GM12878 (cell line): ENCODE measurements around the gene FOXK1. TPM values are rescaled to one million over a fixed set of nuclear protein-coding genes. Genes with fewer than 3 reads are reported as not detected.

ENCODE experiments used
- ATAC-seq: fragments of 200-7000 bp; cut with Tn5 transposase; 3 replicates; pipeline ENCODE4 v1.9.1; 2020; ENCODE audit warnings: mild to moderate bottlenecking, moderate library complexity
- BruUV-seq: library from RNA; stranded (reverse); fragments of 400-500 nt; replicated peaks from 2 replicates; lab custom pipeline; 2021; lab: Mats Ljungman, UMichigan
- CTCF ChIA-PET: fragments of 300-600 bp; sonication (Branson Sonifier 250); formaldehyde crosslinking; extraction: SDS; loops from one replicate; lab custom pipeline; 2021; ENCODE audit warnings: inconsistent platforms; lab: Yijun Ruan, JAX
- POLR2A ChIA-PET: fragments of 350-600 bp; formaldehyde crosslinking; extraction: SDS; loops from one replicate; lab custom pipeline; 2021; ENCODE audit warnings: inconsistent platforms; lab: Charles Lee
- RAD21 ChIA-PET: fragments of 300-600 bp; sonication (Branson Sonifier 250); formaldehyde crosslinking; loops from one replicate; lab custom pipeline; 2023; ENCODE audit warnings: antibody characterized with exemption; ENCODE audit not compliant: unreplicated experiment; lab: Charles Lee
- SMC1A ChIA-PET: fragments of 300-600 bp; sonication (Branson Sonifier 250); formaldehyde crosslinking; loops from one replicate; lab custom pipeline; 2023; ENCODE audit not compliant: unreplicated experiment, uncharacterized antibody; lab: Charles Lee
- DNase-seq: peaks from one replicate; pipeline ENCODE4 v3.0.0-alpha.2; 2011; ENCODE audit warnings: low read depth, low spot score
- FAIRE-seq: peaks from 3 replicates; lab custom pipeline; 2011; peaks lifted over from hg19 to GRCh38; lab: Jason Lieb, UNC
- H2AFZ ChIP-seq: 2 replicates; pipeline ENCODE4 v1.6.0; 2011; ENCODE audit warnings: low read depth, low read length, control low read depth; ENCODE audit not compliant: control insufficient read depth
- H3K27ac ChIP-seq: 2 replicates; pipeline ENCODE4 v1.5.1; 2011; ENCODE audit warnings: control low read depth; ENCODE audit not compliant: control insufficient read depth, insufficient read depth
- H3K27me3 ChIP-seq, 2 experiments: replicated peaks in 1 of 2; 2 replicates each; pipeline versions ENCODE4 v1.6.0 to v1.6.1; 2011; ENCODE audit warnings: low read length in 1 of 2; ENCODE audit not compliant: control insufficient read depth in 2 of 2, insufficient read depth in 2 of 2
- H3K36me3 ChIP-seq, 2 experiments: 2 replicates each; pipeline ENCODE4 v1.5.1; 2011; ENCODE audit warnings: low read length in 1 of 2; ENCODE audit not compliant: control insufficient read depth in 2 of 2, insufficient read depth in 2 of 2
- H3K4me1 ChIP-seq: 2 replicates; pipeline ENCODE4 v1.6.1; 2011; ENCODE audit warnings: mild to moderate bottlenecking, low read length, moderate library complexity, mixed read lengths; ENCODE audit not compliant: control insufficient read depth, insufficient read depth
- H3K4me2 ChIP-seq: 2 replicates; pipeline ENCODE4 v1.6.0; 2011; ENCODE audit warnings: control low read depth; ENCODE audit not compliant: control insufficient read depth, insufficient read depth
- H3K4me3 ChIP-seq: fragments of 200-600 bp; sonication (generic); 2 replicates; pipeline ENCODE4 v1.5.1; 2016
- H3K79me2 ChIP-seq: 2 replicates; pipeline ENCODE4 v1.6.0; 2011; ENCODE audit warnings: low read length; ENCODE audit not compliant: control insufficient read depth, insufficient read depth
- H3K9ac ChIP-seq: 2 replicates; pipeline ENCODE4 v1.8.0; 2011; ENCODE audit warnings: low read length, control low read depth, mixed read lengths; ENCODE audit not compliant: control insufficient read depth, insufficient read depth
- H3K9me3 ChIP-seq: replicated peaks from 3 replicates; pipeline ENCODE4 v1.5.1; 2011; ENCODE audit warnings: mild to moderate bottlenecking, low read length; ENCODE audit not compliant: control insufficient read depth, insufficient read depth
- H4K20me1 ChIP-seq: 2 replicates; pipeline ENCODE4 v1.6.0; 2011; ENCODE audit not compliant: control insufficient read depth, insufficient read depth
- CEBPB ChIP-seq, 2 experiments: fragments of 150-350 bp in 1 of 2; IDR thresholded peaks; 2 replicates each; pipeline ENCODE4 v1.6.1; 2012 to 2014; ENCODE audit warnings: low read depth in 2 of 2, low read length in 2 of 2, borderline replicate concordance in 1 of 2, inconsistent platforms in 1 of 2
- CHD2 ChIP-seq: IDR thresholded peaks from 2 replicates; pipeline ENCODE4 v1.6.1; 2011; ENCODE audit warnings: low read depth, low read length, improper control_type of control experiment, borderline replicate concordance
- FOXK2 ChIP-seq: fragments of 450-650 bp; IDR thresholded peaks from 2 replicates; pipeline ENCODE4 v1.6.1; 2017; ENCODE audit warnings: mild to moderate bottlenecking, moderate library complexity
- IKZF2 ChIP-seq, 2 experiments: fragments of 450-650 bp; IDR thresholded peaks; 2 replicates each; pipeline ENCODE4 v1.6.1; 2017; ENCODE audit warnings: mild to moderate bottlenecking in 2 of 2, moderate library complexity in 2 of 2
- LARP7 ChIP-seq: fragments of 450-650 bp; IDR thresholded peaks from 2 replicates; pipeline ENCODE4 v1.6.1; 2017; ENCODE audit warnings: mild to moderate bottlenecking
- NFIC ChIP-seq: IDR thresholded peaks from 2 replicates; pipeline ENCODE4 v1.6.1; 2012; ENCODE audit warnings: low read depth, mild to moderate bottlenecking, inconsistent platforms, low read length, moderate library complexity
- NFYA ChIP-seq: IDR thresholded peaks from 2 replicates; pipeline ENCODE4 v1.6.1; 2011; ENCODE audit warnings: low read depth, mild to moderate bottlenecking, low read length, improper control_type of control experiment, borderline replicate concordance
- RAD51 ChIP-seq: fragments of 450-650 bp; IDR thresholded peaks from 2 replicates; pipeline ENCODE4 v1.6.1; 2016; ENCODE audit warnings: moderate library complexity, mild to moderate bottlenecking, inconsistent platforms
- SMAD1 ChIP-seq: fragments of 450-650 bp; IDR thresholded peaks from 2 replicates; pipeline ENCODE4 v1.6.1; 2018; ENCODE audit warnings: mild to moderate bottlenecking, low read depth; ENCODE audit not compliant: partially characterized antibody
- SP1 ChIP-seq: IDR thresholded peaks from one replicate; pipeline ENCODE4 v1.6.1; 2011; ENCODE audit warnings: low read depth, low read length
- SRF ChIP-seq, 2 experiments: IDR thresholded peaks; 2 replicates each; pipeline ENCODE4 v1.6.1; 2011; ENCODE audit warnings: low read depth in 2 of 2, low read length in 2 of 2, mild to moderate bottlenecking in 1 of 2, moderate library complexity in 1 of 2
- TCF3 ChIP-seq: IDR thresholded peaks from 2 replicates; pipeline ENCODE4 v1.6.1; 2012; ENCODE audit warnings: low read depth, mild to moderate bottlenecking, low read length, borderline replicate concordance; ENCODE audit not compliant: insufficient read depth
- ZNF274 ChIP-seq: IDR thresholded peaks from one replicate; pipeline ENCODE4 v1.8.0; 2011; ENCODE audit not compliant: insufficient read length, insufficient read depth
- WGBS: methylation state at CpG from one replicate; pipeline ENCODE4 v1.1.6; 2016; ENCODE audit warnings: low lambda C conversion rate; ENCODE audit not compliant: insufficient replicate concordance, insufficient coverage; ENCODE audit errors: missing lambda C conversion rate; 5-methylcytosine and 5-hydroxymethylcytosine counted together
- in situ Hi-C: fragments of 300-500 bp; cut with MboI; formaldehyde crosslinking; loops from 9 replicates; pipeline ENCODE4 v1.14.3; 2018; ENCODE audit warnings: mixed read lengths
- intact Hi-C: fragments of 100-400 bp; cut with micrococcal nuclease; formaldehyde crosslinking; loops from one replicate; pipeline ENCODE4 v1.14.2; 2022; ENCODE audit not compliant: unreplicated experiment
- polyA plus RNA-seq, 11 experiments: library from polyadenylated mRNA; depleted of rRNA in 4 of 11; unstranded in 6 of 11; stranded (reverse) in 5 of 11; fragments of >200 nt; fragmentation: Nextera tagmentation in 4 of 11; fragmentation: Illumina TruSeq in 1 of 11; extraction: Ambion mirVana in 4 of 11; extraction: Trizol in 1 of 11; gene quantifications; 1 replicate in 1 of 11; 2 replicates in 10 of 11; pipeline versions ENCODE4 v1.2.1 to v1.2.3, GENCODE V29; 2011 to 2016; ENCODE audit warnings: inconsistent platforms in 2 of 11, missing spikeins in 2 of 11, low read depth in 1 of 11
- total RNA-seq, 4 experiments: library from RNA; depleted of rRNA in 3 of 4; stranded (reverse); fragments of >200 nt in 3 of 4; fragmentation: Illumina TruSeq in 1 of 4; extraction: Trizol in 1 of 4; gene quantifications; 2 replicates each; pipeline versions ENCODE4 v1.2.1 to v1.2.3, GENCODE V29; 2013 to 2021
- TF ChIP-seq, protein P1 (sequence below): IDR thresholded peaks from 2 replicates; pipeline ENCODE4 v1.6.1; 2012; ENCODE audit warnings: mild to moderate bottlenecking, low read depth, low read length
- TF ChIP-seq, protein P2 (sequence below): fragments of 450-650 bp; IDR thresholded peaks from 2 replicates; pipeline ENCODE4 v1.6.1; 2016; ENCODE audit warnings: mild to moderate bottlenecking
- TF ChIP-seq, protein P3 (sequence below): fragments of 450-650 bp; IDR thresholded peaks from 2 replicates; pipeline ENCODE4 v1.6.1; 2016; ENCODE audit warnings: mild to moderate bottlenecking, moderate library complexity, borderline replicate concordance

Gene FOXK1
- total and polyA plus RNA-seq, 10 of the 15 experiments (the other 5 are each of a cell fraction or from before 2014, with no cell fraction given), result 0.24 to 31.8 (median 4.5) TPM

DNA sequence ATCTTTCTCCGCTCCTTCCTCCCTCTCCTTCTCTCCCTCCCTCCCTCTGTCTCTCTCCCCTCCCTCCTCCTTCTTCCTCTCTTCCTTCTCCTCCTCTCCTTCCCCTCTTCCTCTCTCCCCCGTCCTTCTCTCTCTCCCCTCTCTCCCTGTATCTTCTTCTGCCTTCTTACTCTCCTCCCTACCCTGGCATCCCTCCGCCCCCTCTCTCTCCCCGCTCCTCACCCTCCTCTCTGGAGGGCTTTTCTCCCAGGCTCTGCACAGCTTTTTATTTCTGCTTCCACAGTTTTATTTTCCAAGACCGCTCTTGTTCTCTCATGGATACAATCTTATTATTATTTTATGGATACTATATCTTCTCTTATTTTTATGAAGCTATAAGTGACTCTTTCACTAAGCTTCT, 125.9 kb downstream of the FOXK1 start (continued):
- TF ChIP-seq LARP7, result no peak

DNA sequence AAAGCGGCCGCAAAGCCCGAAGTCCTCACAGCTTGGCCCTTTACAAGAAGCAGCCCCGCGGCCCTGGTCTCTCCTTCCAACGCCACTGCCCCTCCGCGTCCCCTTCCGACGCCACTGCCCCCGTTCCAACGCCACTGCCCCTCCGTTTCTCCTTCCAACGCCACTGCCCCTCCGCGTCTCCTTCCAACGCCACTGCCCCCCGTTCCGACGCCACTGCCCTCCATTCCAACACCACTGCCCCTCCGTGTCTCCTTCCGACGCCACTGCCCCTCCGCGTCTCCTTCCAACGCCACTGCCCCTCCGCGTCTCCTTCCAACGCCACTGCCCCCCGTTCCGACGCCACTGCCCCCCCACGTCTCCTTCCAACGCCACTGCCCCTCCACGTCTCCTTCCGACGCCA, 126.5 kb downstream of the FOXK1 start:
- ChIA-PET SMC1A (no interaction called here), POLR2A (no interaction called here), RAD21 (no interaction called here), CTCF (no interaction called here)
- no TSS peak for BruUV-seq
- WGBS, result 84% methylated on average over 5 of the region's 37 CpGs
- Histone ChIP-seq H3K9ac (no peak overlapping the region), H3K4me2 (no peak overlapping the region), H3K27ac (no peak overlapping the region), H3K4me3 (no peak overlapping the region), H3K79me2 (no peaks in the 10 kb centered on the region), H3K27me3 (no peaks in the 10 kb centered on the region), H3K4me1 (no peaks in the 10 kb centered on the region), H2AFZ (no peak overlapping the region), H3K36me3 (no peaks in the 10 kb centered on the region), H4K20me1 (no peaks in the 10 kb centered on the region), H3K9me3 (no peaks in the 10 kb centered on the region; the same call in 2 of the 3 replicates)
- no peak for FAIRE-seq
- in situ Hi-C loops (no loop called here), intact Hi-C loops (no loop called here)
- ATAC-seq, result no peak
- DNase-seq, result no peak
- TF ChIP-seq CHD2, result no peak
- TF ChIP-seq FOXK2, result no peak
- TF ChIP-seq, protein P1, sequence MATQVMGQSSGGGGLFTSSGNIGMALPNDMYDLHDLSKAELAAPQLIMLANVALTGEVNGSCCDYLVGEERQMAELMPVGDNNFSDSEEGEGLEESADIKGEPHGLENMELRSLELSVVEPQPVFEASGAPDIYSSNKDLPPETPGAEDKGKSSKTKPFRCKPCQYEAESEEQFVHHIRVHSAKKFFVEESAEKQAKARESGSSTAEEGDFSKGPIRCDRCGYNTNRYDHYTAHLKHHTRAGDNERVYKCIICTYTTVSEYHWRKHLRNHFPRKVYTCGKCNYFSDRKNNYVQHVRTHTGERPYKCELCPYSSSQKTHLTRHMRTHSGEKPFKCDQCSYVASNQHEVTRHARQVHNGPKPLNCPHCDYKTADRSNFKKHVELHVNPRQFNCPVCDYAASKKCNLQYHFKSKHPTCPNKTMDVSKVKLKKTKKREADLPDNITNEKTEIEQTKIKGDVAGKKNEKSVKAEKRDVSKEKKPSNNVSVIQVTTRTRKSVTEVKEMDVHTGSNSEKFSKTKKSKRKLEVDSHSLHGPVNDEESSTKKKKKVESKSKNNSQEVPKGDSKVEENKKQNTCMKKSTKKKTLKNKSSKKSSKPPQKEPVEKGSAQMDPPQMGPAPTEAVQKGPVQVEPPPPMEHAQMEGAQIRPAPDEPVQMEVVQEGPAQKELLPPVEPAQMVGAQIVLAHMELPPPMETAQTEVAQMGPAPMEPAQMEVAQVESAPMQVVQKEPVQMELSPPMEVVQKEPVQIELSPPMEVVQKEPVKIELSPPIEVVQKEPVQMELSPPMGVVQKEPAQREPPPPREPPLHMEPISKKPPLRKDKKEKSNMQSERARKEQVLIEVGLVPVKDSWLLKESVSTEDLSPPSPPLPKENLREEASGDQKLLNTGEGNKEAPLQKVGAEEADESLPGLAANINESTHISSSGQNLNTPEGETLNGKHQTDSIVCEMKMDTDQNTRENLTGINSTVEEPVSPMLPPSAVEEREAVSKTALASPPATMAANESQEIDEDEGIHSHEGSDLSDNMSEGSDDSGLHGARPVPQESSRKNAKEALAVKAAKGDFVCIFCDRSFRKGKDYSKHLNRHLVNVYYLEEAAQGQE, result no peak
- TF ChIP-seq, protein P2, sequence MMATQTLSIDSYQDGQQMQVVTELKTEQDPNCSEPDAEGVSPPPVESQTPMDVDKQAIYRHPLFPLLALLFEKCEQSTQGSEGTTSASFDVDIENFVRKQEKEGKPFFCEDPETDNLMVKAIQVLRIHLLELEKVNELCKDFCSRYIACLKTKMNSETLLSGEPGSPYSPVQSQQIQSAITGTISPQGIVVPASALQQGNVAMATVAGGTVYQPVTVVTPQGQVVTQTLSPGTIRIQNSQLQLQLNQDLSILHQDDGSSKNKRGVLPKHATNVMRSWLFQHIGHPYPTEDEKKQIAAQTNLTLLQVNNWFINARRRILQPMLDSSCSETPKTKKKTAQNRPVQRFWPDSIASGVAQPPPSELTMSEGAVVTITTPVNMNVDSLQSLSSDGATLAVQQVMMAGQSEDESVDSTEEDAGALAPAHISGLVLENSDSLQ, result no peak
- TF ChIP-seq RAD51, result no peak
- TF ChIP-seq SRF (IDR thresholded peaks at IDR 0.05; ENCODE audit: low read depth in 2 of 2, low read length in 2 of 2), result no peak
- TF ChIP-seq TCF3, result no peak
- no peak for TF ChIP-seq CEBPB (IDR thresholded peaks at IDR 0.05; ENCODE audit: borderline replicate concordance in 1 of 2, low read depth in 2 of 2, low read length in 2 of 2)
- TF ChIP-seq, protein P3, sequence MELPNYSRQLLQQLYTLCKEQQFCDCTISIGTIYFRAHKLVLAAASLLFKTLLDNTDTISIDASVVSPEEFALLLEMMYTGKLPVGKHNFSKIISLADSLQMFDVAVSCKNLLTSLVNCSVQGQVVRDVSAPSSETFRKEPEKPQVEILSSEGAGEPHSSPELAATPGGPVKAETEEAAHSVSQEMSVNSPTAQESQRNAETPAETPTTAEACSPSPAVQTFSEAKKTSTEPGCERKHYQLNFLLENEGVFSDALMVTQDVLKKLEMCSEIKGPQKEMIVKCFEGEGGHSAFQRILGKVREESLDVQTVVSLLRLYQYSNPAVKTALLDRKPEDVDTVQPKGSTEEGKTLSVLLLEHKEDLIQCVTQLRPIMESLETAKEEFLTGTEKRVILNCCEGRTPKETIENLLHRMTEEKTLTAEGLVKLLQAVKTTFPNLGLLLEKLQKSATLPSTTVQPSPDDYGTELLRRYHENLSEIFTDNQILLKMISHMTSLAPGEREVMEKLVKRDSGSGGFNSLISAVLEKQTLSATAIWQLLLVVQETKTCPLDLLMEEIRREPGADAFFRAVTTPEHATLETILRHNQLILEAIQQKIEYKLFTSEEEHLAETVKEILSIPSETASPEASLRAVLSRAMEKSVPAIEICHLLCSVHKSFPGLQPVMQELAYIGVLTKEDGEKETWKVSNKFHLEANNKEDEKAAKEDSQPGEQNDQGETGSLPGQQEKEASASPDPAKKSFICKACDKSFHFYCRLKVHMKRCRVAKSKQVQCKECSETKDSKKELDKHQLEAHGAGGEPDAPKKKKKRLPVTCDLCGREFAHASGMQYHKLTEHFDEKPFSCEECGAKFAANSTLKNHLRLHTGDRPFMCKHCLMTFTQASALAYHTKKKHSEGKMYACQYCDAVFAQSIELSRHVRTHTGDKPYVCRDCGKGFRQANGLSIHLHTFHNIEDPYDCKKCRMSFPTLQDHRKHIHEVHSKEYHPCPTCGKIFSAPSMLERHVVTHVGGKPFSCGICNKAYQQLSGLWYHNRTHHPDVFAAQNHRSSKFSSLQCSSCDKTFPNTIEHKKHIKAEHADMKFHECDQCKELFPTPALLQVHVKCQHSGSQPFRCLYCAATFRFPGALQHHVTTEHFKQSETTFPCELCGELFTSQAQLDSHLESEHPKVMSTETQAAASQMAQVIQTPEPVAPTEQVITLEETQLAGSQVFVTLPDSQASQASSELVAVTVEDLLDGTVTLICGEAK, result no peak
- no peak for TF ChIP-seq NFYA
- no peak for TF ChIP-seq SP1
- no peak for TF ChIP-seq IKZF2 (IDR thresholded peaks at IDR 0.05)
- no peak for TF ChIP-seq SMAD1
- TF ChIP-seq ZNF274, result no peak
- TF ChIP-seq NFIC, result no peak
